ENCODE measurements around the gene MTO1.
"Not testable (repeated sequence)": the region's sequence is repeated elsewhere in the genome, so short reads cannot be mapped to it uniquely, and the experiment has no call there.

The MTO1 gene

DNA sequence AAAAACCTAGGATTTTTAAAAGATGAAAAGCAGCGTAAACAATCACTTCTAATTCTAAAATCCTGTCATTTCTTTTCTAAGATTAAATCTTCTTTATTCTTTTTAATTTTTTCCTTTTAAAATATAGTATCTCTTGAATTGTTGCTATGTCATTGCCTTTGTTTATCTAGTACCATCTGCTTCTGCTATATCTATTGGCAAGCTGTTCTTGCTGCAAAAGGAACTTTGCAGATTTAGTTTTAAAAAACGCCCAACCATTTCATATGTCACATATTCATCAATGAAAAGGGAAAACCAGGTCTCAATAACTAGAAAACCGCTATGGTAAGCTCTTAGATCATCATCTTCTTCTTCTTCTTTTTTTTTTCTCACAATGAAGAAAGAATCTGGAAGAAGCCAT is 70.8 kb downstream of the MTO1 start:
- no peak for FAIRE-seq

DNA sequence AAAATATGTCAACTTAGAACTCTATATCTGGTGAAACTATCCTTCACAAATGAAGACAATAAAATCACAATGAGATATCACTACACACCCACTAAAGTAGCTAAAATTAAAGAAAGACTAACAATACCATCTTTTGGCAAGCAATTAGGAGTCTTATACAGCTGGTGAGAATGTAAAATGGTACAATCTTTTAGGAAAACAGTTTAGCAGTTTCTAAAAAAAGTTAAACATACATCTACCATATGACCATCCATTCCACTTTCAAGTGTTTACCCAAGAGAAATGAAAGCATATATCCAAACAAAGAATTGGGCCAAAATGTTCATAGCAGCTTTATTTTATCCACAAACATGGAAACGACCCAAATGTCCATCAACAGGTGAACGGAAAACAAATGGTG is 73.1 kb downstream of the MTO1 start:
- no peak for FAIRE-seq

GRCh38 chr6:73537677-73538076 is 76.1 kb downstream of the MTO1 start:
- no peak for FAIRE-seq

DNA sequence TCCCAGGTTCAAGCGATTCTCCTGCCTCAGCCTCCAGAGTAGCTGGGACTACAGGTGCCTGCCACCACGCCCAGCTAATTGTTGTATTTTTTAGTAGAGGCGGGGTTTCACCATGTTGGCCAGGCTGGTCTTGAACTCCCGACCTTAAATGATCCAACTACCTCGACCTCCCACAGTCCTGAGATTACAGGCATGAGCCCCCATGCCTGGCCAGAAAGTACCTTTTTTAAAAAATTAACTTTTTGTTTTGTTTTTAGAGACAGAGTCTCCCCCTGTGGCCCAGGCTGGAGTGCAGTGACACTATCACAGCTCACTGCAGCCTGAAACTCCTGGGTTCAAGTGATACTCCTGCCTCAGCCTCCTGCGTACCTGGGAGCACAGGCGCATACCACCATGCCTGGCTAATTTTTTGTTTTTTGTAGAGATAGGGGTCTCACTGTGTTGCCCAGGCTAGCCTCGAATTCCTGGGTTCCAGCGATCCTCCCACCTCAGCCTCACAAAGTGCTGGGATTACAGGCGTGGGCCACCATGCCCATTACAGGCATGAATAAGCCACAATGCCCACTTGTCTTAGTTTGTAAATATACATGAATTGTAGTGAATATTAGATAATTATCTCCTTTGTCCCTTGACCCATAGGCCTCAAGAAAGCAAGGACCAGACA is 76.7 kb downstream of the MTO1 start:
- FAIRE-seq = no peak

- FAIRE-seq = not testable (repeated sequence)
These were observed 80.9 kb downstream of the MTO1 start for GRCh38 chr6:73542481-73542880.

GRCh38 chr6:73542891-73543290 is 81.4 kb downstream of the MTO1 start:
- FAIRE-seq = no peak

GRCh38 chr6:73547036-73547435 is 85.5 kb downstream of the MTO1 start:
- FAIRE-seq = no peak

DNA sequence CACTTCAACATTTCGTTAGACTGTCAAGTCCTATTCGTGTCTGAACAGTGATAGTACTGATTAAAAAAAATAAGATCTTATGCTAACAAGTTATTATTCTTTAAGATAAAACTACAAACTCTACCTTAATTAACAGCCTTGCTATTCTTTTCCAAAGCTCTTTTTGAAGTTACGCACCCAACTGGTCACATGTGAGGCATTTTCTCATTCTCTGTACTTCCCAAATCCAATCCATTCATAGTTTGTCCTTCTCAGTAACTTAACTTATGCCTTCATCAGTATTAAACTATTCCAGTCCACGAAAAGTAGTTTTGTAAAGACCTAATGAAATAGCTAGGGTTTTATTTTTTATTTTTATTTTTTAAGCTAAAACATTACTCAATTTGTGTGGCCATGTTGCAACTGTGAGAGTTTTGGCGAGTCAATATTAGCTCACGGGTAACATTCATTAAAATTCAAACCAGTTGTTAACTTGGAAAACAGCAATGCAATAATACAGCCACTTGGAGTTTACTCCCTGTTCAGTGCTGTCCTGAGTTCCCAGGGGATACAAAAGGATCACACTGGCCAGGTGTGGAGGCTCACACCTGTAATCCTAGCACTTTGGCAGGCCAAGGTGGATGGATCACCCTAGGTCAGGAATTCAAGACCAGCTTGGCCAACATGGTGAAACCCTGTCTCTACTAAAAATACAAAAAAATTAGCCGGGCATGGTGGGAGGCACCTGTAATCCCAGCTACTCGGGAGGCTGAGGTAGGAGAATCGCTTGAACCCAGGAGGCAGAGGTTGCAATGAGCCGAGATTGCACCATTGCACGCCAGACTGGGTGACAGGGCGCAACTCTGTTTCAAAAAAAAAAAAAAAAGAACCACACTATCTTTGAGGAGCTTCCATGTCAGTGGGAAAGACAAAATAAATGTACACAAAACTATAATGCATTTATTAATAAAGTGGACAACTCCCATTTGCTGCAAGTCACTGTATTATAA is 87.2 kb downstream of the MTO1 start:
- no peak for FAIRE-seq

GRCh38 chr6:73551115-73551514 is 89.6 kb downstream of the MTO1 start:
- not testable (repeated sequence) for FAIRE-seq

- FAIRE-seq = not testable (repeated sequence)
These were observed 93.9 kb downstream of the MTO1 start for GRCh38 chr6:73555380-73555949.

DNA sequence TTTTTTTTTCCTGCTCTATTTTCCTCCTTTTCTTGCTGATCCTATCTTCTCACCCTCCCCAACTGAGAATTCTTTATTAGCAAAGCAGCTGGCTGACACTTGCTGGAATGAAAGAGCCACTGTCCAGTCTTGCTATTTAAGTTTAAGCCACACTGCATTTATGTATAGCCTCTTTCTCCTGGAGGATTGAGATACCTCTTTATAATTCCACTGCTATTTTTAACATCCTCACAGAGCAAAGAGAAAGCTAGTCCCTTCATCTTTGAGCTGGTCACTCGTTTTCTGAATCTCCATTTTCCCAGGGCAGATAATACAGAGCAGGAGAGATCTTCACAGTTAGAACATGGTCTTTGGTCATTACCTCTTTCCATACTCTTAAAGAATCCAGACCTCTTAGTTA is 95.3 kb downstream of the MTO1 start:
- no peak for FAIRE-seq
